ENCODE measurements around the gene TCHP.
"Not testable (repeated sequence)": the region's sequence is repeated elsewhere in the genome, so short reads cannot be mapped to it uniquely, and the experiment has no call there.

The TCHP gene, protein sequence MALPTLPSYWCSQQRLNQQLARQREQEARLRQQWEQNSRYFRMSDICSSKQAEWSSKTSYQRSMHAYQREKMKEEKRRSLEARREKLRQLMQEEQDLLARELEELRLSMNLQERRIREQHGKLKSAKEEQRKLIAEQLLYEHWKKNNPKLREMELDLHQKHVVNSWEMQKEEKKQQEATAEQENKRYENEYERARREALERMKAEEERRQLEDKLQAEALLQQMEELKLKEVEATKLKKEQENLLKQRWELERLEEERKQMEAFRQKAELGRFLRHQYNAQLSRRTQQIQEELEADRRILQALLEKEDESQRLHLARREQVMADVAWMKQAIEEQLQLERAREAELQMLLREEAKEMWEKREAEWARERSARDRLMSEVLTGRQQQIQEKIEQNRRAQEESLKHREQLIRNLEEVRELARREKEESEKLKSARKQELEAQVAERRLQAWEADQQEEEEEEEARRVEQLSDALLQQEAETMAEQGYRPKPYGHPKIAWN

DNA sequence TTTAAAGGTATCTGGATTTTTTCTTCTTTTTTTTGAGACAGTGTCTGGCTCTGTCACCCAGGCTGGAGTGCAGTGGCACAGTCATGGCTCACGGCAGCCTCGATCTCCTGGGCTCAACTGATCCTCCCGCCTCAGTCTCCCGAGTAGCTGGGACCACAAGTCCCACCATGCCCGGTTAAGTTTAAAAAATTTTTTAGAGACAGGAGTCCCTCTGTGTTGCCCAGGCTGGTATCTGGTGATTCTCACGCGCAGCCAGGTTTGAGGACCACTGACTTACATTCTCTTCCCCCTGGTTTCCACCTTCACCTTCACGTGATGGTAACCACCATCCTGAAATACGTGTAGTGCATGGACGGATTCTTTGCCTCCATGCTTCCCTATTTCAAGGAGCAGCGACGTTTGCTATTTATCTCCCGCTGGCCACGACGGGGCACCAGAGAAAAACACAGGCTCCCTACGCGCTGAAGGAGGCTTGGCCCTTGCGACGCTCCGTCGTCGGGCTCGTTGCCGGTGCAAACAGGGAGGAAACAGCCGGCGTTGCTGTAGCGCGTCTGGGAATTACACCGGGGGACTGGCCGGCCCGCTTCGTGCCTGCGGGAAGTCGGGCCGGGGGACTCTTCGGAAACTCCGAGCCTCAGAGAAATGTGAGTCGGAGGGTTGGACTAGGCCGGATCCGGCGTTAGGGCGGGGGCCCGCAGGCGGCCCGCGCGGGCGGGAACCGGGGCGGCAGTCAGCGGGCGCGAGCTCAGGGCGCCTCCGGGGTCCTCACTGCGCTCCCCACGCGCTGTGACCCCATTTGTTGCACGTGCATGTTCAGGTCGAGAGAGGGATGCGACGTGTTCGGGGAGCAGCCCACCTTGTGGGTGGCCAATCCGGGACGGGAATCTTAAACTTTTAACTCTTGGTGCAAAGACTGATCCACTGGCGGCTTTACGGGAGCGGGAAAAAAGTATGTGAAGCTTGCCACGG lies at the start of gene TCHP:
TCHP (plus strand) TSS at position 492 of the 969 bp plus-strand sequence. CDS start 2,753 bp downstream, outside the sequence.
- in situ Hi-C loops (cut with MboI; ENCODE audit: low sequenced_read_pairs): no loop called here

DNA sequence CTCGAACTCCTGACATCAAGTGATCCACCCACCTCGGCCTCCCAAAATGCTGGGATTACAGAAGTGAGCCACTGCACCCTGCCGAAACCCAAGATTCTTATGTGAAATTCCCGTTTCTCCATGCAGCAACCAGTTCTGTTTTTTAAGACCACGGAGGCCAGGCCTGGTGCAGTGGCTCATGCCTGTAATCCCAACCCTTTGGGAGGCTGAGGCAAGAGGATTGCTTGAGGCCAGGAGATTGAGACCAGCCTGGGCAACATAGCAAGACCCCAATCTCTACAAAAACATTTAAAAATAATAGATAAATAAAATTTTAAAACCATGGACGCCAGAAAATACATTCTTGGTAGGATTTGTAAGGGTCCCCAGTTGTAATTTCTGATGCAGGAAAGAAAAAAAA lies 49.6 kb upstream of the TCHP start:
- in situ Hi-C loops (cut with MboI; ENCODE audit: low sequenced_read_pairs): not testable (repeated sequence)

DNA sequence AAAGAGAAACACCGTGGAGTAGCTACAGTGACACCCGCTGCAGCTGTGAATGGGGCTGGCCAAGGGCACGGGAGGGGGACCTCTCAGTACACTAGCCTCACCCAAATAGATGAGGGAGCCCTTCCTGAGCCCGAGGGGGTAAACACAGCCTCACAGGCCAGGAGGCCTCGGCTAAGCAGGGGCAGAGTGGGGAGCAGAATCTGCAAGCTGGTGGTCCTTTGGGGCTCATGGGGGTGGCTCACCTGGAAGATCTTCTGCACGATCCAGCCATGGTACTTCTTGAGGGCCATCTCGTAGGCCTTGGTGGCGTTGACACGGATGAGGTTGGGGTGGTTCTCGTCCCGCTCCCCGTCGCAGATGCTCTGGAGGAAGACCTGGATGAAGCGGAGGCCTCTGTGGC lies 44.7 kb upstream of the TCHP start:
- in situ Hi-C loops (cut with MboI; ENCODE audit: low sequenced_read_pairs): no loop called here

DNA sequence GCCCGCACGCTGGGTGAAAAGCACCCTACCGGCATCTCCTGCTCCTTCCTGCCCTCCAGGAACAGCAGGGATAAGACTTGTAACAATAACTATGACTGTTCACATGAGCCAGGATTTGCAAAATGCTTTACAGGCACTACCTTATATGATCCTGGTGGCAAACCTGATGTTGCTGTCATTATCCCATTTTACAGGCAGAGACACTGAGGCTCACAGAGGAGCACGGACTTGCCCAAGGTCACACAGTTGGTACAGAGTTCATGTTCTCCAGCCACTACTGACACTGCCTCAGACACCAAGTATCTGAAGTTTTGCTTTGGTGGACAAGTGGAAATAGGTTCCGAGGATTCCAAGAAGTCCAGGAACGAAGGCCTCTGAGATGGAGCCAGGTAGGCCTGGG lies 42.4 kb upstream of the TCHP start:
- in situ Hi-C loops (cut with MboI; ENCODE audit: low sequenced_read_pairs): no loop called here

DNA sequence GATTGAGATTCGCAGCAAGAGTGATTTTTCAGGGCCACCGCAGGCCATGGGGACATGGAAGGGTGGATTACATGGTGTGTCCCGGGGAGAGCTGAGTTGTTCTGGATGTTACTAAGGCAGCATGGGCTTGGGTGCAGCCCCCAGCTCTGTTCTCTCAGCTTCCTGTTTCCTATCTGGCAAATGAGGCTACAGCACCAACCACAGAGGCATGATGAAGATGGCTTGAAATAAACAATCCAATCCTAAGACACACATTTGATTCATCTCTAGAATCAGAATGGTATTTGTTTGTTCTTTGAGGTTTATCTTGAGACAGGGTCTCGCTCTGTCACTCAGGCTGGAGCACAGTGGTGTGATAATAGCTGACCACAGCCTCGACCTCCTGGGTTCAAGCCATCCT lies 41.3 kb upstream of the TCHP start:
- in situ Hi-C loops (cut with MboI; ENCODE audit: low sequenced_read_pairs): no loop called here

DNA sequence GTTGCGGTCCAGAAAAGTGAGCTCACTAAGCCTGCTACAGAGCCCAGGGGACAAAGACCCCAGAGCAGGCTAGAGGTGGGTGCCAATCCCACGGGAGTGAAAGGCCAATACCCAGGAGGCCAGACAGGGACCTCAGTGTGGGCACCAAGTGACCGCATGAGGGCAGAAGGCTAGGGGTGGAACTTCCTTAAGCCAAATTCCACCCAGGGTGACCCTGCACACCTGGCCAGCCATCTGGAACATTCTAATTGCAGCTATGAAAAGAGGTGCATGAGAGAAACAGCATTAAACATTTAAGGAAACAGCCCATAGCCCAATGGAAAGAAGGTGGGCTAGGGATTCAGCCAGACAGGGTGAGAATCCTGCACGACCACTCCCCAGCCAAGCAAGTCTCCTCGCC lies 39.1 kb upstream of the TCHP start:
- in situ Hi-C loops (cut with MboI; ENCODE audit: low sequenced_read_pairs): no loop called here

DNA sequence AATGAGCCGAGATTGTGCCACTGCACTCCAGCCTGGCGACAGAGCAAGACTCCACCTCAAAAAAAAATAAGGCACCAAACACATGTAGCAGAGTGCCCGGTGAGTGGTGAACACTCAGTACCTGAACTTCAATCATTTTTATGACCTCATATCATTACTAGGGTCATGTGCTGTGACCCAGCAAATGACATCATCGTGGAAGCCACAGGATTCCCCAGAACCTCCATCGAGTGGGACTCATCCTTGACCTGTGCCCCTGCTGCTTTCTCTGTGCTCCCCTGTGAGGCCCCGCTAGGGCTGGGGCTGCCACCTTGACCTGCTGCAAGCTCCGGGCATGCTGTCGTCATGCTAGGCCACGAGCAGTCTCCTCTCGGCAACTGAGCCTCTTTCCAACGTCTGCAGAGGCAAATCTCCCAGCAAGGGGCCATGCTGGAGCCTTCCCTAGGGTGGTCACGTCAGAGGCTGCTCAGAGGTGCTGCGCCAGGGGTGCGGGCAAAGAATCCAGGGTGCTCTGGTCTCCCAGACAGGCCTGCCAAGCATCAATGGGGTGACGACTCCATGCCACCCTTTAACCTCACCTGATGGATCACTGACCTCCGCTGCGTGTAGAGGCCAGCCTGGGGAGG lies 38.3 kb upstream of the TCHP start:
- in situ Hi-C loops (cut with MboI; ENCODE audit: low sequenced_read_pairs): no loop called here

DNA sequence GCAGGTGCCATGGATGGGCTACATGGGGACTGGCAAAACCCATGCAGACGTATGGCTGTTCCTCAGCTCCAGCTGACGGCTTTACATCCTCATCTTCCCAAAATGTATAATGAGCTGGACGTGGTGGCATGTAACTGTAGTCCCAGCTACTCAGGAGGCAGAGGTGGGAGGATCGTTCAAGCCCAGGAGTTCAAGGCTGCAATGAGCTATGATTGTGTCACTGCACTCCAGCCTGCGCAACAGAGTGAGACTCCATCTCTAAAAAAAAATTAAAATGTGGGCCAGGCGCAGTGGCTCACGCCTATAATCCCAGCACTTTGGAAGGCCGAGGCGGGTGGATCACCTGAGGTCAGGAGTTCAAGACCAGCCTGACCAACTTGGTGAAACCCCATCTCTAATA lies 37.6 kb upstream of the TCHP start:
- in situ Hi-C loops (cut with MboI; ENCODE audit: low sequenced_read_pairs): not testable (repeated sequence)

DNA sequence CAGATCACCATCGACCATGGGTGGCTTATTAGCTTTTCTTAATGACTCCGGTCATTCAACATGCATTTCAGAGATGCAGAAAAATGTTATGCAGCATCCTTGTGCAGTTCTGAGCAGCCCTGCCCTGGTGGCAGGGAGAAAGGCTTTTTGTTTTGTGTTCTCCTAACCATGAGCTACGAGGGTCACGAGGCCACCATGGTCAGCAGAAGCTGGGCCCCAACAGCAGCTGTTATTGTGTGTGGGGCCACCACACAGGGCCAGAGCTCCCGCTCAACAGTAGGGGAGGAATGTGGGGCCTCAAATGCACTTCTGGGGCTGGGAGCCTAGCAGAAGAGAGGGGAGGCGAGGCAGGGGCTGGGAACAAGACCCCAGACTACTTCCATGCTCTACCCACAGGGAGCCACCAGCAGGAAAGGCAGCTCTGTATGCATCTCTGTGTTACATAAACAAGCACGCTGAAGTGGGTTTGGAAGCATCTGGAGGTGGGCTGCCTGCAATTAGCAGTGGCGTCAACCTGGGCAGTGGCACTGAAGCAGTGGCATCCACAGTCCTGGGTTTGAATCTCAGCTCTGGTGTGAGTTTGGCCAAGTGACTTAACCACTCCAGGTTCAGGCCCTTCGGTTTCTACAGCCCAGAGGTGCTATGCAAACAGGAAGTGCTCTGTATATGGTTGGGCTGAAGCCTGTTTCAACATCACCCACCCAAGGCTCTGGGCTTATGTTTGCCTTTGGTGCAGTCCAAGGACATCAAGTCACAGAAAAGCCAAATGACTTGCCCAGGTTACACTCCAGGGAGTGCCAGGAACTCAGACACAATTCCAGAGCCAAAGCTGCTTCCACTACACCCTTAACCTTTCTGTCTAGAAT lies 36.0 kb upstream of the TCHP start:
- in situ Hi-C loops (cut with MboI; ENCODE audit: low sequenced_read_pairs): no loop called here

DNA sequence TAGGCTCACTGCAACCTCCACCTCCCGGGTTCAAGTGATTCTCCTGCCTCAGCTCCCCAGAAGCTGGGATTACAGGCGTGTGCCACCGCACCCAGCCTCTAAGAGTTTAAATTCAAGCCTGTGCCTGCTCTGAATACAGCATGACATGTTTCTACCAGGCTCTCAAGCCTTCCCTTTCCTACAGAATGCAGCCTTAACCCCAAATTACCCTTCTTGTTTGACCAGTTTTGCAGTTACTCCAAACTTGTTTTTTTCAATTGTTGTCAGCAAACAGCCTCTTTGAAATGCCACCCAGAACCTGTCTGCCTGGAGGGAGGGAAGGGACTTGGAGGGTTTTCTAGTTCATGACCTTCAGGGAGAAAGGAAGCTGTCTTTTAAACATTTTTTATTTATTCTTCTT lies 35.2 kb upstream of the TCHP start:
- in situ Hi-C loops (cut with MboI; ENCODE audit: low sequenced_read_pairs): no loop called here

DNA sequence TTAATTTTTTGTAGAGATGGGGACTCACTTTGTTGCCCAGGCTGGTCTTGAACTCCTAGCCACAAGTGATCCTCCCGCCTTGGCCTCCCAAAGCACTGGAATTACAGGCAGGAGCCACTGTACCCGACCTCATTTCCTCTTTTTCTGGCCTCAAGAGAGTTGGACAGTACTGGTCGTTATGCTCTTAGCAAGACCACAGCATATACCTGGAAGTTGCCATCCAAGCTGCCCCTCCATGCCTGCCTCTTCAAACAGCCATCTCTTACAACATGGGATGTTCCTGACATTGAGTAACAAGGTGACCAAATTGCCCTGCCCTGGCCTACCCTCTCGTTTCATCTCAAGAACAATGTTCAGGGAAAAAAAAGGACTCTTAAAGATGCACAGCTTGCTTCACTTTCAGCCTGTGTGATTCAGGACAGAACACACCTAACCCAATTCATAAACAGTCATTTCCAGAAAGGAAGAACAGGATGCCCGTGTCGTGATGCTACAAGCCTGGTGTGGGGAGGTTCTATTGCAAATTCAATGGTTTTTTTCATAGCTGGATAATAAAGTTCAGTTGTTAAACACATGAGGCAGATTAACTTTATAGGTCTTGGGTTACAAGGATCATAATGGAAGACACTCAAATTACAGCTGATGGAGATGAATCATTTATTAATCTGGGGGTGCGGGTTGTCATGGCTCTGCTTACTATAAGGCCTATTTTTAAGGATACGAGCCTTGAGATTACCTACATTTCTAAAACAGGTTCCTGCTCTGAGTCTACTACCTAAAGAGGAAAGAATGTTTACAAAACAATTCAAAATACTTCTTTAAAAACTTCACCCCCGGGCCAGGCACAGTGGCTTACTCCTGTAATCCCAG lies 31.7 kb upstream of the TCHP start:
- in situ Hi-C loops (cut with MboI; ENCODE audit: low sequenced_read_pairs): no loop called here

DNA sequence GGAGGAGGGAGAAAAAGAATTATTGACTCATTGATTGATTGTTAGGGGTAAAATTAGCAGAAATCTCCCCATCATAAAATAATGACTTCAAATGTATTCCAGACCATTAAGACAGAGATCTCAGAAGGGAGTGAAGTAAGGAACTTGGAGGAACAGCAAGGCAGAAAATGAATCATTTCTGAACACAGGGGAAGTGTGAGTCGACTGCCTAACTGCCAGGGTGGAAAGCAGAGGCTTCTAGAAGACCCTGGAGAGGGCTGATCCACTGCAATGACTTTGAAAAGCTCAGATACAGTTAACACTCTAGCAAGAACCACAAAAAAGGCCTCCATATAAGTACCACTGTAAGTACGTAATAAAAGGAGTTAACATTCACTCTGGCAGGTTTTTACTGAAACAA lies 29.4 kb upstream of the TCHP start:
- in situ Hi-C loops (cut with MboI; ENCODE audit: low sequenced_read_pairs): no loop called here

DNA sequence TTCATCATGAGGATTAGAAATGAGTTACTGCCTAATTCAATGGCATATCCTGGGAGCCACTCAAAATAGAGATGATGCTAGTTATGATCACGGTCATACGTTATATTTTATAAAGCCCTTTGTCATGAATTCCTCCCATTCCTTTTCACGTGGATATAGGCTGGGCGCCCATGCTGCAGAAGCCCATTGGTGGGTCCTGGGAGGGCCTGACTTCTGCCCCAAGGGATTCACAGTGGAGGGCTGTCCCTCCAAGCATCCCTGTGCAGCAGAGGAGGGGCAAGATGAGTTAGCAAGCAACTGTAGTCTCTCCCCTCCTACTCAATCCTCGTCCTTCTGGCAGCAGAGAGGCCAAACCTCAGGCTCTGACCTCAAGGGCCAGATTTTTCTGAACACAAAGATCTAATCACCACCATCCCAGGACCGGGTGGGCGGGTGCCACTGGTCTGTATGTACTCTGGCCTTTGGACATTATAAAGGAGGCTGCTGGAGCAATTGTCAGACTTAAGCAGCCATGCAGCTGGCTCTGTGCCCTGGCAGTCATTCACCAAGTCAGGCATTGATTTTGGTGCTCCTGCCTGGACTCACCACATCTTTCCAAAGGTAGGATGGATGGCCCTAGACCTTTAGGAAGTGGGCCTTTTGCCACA lies 28.3 kb upstream of the TCHP start:
- in situ Hi-C loops (cut with MboI; ENCODE audit: low sequenced_read_pairs): no loop called here

DNA sequence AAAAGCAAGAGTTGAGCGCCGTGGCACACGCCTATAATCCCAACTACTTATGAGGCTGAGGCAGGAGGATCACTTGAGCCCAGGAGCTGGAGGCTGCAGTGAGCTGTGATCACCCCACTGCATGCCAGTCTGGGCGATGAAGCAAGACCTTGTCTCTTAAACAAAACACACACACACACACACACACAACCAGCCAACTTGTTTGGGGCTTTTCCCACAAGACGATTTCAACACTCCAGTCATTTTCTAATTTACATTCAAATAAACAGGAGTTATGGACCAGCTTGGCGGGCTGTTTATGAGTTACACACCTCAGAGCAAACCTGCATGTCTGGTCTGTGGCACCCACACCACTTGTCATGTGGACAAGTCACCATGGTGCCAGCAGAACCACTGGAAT lies 26.4 kb upstream of the TCHP start:
- in situ Hi-C loops (cut with MboI; ENCODE audit: low sequenced_read_pairs): no loop called here

DNA sequence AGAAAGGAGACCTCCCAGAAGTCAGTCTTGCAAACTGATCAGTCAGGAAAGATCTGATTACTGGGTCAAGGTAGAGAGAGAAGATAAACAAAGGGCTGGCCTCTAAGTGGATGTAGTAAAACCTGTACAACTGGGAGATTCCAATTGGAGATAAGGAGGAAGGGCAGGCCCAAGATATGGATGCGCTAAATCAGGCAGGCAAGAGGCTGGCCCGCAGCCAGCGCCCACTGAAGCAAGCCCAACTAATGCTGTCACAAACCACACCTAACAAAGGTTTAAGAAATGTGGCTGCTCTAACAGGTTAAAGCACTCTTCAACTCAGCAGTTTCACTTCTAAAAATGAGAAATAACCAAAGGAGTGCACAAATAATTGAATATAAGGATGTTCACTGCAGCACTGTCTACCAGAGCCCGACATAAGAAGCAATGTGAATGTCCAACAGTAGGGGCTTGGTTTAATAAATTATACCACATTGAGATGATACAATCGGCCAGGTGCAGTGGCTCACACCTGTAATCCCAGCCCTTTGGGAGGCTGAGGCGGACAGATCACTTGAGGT lies 24.4 kb upstream of the TCHP start:
- in situ Hi-C loops (cut with MboI; ENCODE audit: low sequenced_read_pairs): no loop called here

DNA sequence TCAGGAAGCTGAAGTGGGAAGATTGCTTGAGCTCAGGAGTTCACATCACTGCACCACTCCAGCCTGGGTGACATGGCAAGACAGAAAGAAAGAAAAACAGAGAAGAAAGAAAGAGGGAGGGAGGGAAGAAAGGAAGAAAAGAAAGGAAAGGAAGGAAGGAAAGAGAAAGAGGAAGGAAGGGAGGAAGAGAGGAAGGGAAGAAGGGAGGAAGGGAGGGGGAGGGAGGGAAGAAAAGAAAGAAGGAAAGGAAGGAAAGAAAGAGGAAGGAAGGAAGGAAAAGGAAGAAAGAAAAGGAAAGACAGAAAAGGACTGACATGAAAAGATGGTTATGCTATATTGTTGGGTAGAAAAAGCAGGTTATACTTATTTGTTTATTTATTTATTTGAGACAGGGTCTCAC lies 23.7 kb upstream of the TCHP start:
- in situ Hi-C loops (cut with MboI; ENCODE audit: low sequenced_read_pairs): no loop called here

DNA sequence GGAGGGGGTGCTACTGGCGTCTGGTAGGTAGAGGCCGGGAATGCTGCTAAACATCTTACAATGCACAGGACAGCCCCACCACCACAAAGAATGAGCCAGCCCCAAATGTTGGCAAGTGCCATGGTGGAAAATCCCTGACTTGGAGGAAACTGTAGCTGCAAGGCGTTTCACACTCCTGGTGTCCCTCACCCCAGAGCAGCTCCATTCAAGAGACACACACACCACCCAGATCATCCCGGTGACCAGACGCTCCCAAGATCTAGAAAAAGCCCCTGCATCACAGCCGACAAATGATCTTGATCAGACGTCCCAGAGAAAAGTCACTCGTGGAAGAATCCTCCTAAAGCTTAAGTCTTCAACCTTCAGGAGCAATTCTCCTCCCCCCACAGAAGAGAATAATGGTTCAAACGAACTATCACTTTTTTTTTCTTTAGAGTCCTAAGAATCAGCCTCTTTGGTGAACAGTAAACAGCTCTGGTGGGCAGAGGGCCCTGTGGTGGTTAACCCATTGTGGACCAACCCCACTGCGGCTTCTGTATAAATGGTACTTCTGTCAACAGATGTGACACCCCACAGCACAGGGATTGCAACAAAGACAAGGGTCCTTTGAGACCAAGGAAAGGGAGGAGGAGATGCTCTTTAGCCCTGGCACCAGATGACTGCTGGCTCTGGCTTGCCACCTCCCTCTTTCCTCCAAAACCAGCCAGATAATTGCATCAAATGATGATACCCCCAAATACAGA lies 22.4 kb upstream of the TCHP start:
- in situ Hi-C loops (cut with MboI; ENCODE audit: low sequenced_read_pairs): no loop called here

DNA sequence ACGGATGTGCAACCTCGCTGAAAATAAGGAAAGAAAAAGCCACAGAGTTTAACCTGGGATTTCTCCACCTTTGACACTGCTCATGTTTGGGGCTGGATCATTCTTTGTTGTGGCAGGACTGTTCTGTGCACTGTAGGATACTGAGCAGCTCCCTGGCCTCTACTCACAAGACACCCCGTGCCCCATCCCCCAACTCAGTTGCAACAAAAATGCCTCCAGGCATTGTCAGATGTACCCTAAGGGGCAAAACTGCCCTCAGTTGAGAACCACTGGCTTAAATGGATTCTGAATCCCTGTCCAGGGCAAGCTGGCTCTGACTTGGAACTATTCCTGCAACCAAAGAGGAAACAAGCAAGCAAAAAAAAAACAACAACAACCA lies 21.8 kb upstream of the TCHP start:
- in situ Hi-C loops (cut with MboI; ENCODE audit: low sequenced_read_pairs): no loop called here
